GM23338 (cell line): ENCODE data around the gene HCRTR1. TPM values are rescaled to one million over a fixed set of nuclear protein-coding genes. Genes with fewer than 3 reads are reported as not detected.

Source experiments
- ATAC-seq: fragments of 200-7000 bp; cut with Tn5 transposase; 3 replicates; pipeline ENCODE4 v1.9.1; 2020
- DNase-seq: peaks from one replicate; pipeline ENCODE4 v3.0.0-alpha.2; 2015; ENCODE audit warnings: low spot score
- H2AFZ ChIP-seq: fragments of 200-600 bp; sonication (generic); 2 replicates; pipeline ENCODE4 v1.8.0; 2016; ENCODE audit warnings: antibody characterized with exemption, mild to moderate bottlenecking, moderate library complexity
- H3F3A ChIP-seq: fragments of 200-600 bp; sonication (generic); replicated peaks from 2 replicates; pipeline ENCODE4 v1.8.0; 2017; ENCODE audit warnings: antibody characterized with exemption, mixed run types, low read depth
- H3K27ac ChIP-seq: fragments of 200-600 bp; sonication (generic); 2 replicates; pipeline ENCODE4 v1.6.1; 2016; ENCODE audit warnings: low read depth
- H3K27me3 ChIP-seq: fragments of 200-600 bp; sonication (generic); 2 replicates; pipeline ENCODE4 v1.8.0; 2016; ENCODE audit warnings: mild to moderate bottlenecking, mixed run types, moderate library complexity; ENCODE audit not compliant: insufficient read depth
- H3K36me3 ChIP-seq: fragments of 200-600 bp; sonication (generic); 2 replicates; pipeline ENCODE4 v1.8.0; 2016; ENCODE audit warnings: mild to moderate bottlenecking; ENCODE audit not compliant: insufficient read depth
- H3K4me1 ChIP-seq: fragments of 200-600 bp; sonication (generic); 2 replicates; pipeline ENCODE4 v1.8.0; 2016; ENCODE audit warnings: mild to moderate bottlenecking, moderate library complexity; ENCODE audit not compliant: insufficient read depth
- H3K4me2 ChIP-seq: fragments of 200-600 bp; sonication (generic); 2 replicates; pipeline ENCODE4 v1.7.1; 2017; ENCODE audit warnings: mixed run types
- H3K4me3 ChIP-seq: fragments of 200-600 bp; sonication (generic); 2 replicates; pipeline ENCODE4 v1.6.1; 2016; ENCODE audit warnings: mixed run types
- H3K79me2 ChIP-seq: fragments of 200-600 bp; sonication (generic); replicated peaks from 2 replicates; pipeline ENCODE4 v1.8.0; 2017; ENCODE audit warnings: mild to moderate bottlenecking; ENCODE audit not compliant: insufficient read depth
- H3K9me2 ChIP-seq: fragments of 200-600 bp; sonication (generic); 2 replicates; pipeline ENCODE4 v1.8.0; 2017; ENCODE audit not compliant: insufficient read depth
- H4K20me1 ChIP-seq: fragments of 200-600 bp; sonication (generic); replicated peaks from 2 replicates; pipeline ENCODE4 v1.8.0; 2017; ENCODE audit warnings: mild to moderate bottlenecking; ENCODE audit not compliant: insufficient read depth
- H3K27ac Mint-ChIP-seq: 2 replicates; pipeline ENCODE4 v1.8.0; 2020; ENCODE audit warnings: inconsistent platforms, mild to moderate bottlenecking, moderate library complexity, mixed read lengths
- H3K27me3 Mint-ChIP-seq: 3 replicates; pipeline ENCODE4 v1.8.0; 2022; ENCODE audit warnings: low read depth, mild to moderate bottlenecking, moderate library complexity, mixed read lengths, inconsistent platforms; ENCODE audit not compliant: insufficient read depth, poor library complexity
- H3K36me3 Mint-ChIP-seq: 3 replicates; pipeline ENCODE4 v1.8.0; 2021; ENCODE audit warnings: low read depth, mild to moderate bottlenecking, inconsistent platforms, moderate library complexity, mixed read lengths
- H3K4me1 Mint-ChIP-seq: 3 replicates; pipeline ENCODE4 v1.8.0; 2020; ENCODE audit warnings: mild to moderate bottlenecking, inconsistent platforms, mixed read lengths
- H3K4me3 Mint-ChIP-seq: 3 replicates; pipeline ENCODE4 v1.8.0; 2021; ENCODE audit warnings: moderate library complexity, mild to moderate bottlenecking, inconsistent platforms, mixed read lengths
- H3K9me3 Mint-ChIP-seq: 3 replicates; pipeline ENCODE4 v1.8.0; 2020; ENCODE audit warnings: moderate library complexity, mild to moderate bottlenecking, inconsistent platforms, mixed read lengths
- CTCF ChIP-seq, 2 experiments: fragments of 200-600 bp in 1 of 2; sonication (generic) in 1 of 2; conservative IDR thresholded peaks; 2 replicates each; pipeline versions ENCODE4 v1.5.1 to v1.6.1; 2016 to 2017; ENCODE audit warnings: antibody characterized with exemption in 2 of 2, low read depth in 2 of 2, mild to moderate bottlenecking in 2 of 2, moderate library complexity in 1 of 2
- ETS1 ChIP-seq: IDR thresholded peaks from 2 replicates; pipeline ENCODE4 v1.6.1; 2016; ENCODE audit warnings: antibody characterized with exemption
- EZH2phosphoT487 ChIP-seq: fragments of 200-600 bp; sonication (generic); IDR thresholded peaks from one replicate; pipeline ENCODE4 v1.8.1; 2018; ENCODE audit warnings: antibody characterized with exemption; ENCODE audit not compliant: unreplicated experiment
- NANOG ChIP-seq: IDR thresholded peaks from 2 replicates; pipeline ENCODE4 v1.6.1; 2016; ENCODE audit warnings: antibody characterized with exemption, borderline replicate concordance
- POLR2AphosphoS5 ChIP-seq: IDR thresholded peaks from 2 replicates; pipeline ENCODE4 v1.6.1; 2016; ENCODE audit warnings: antibody characterized with exemption, low read depth
- REST ChIP-seq: IDR thresholded peaks from one replicate; pipeline ENCODE4 v1.6.1; 2018; ENCODE audit warnings: antibody characterized with exemption; ENCODE audit not compliant: unreplicated experiment
- STAT1 ChIP-seq: IDR thresholded peaks from one replicate; pipeline ENCODE4 v1.6.1; 2016; ENCODE audit warnings: antibody characterized with exemption; ENCODE audit not compliant: unreplicated experiment
- ZNF331 ChIP-seq: fragments of 250-450 bp; sonication (Bioruptor Pico); IDR thresholded peaks from 2 replicates; pipeline ENCODE4 v1.5.0; 2020; ENCODE audit warnings: low read depth, mild to moderate bottlenecking, moderate library complexity
- polyA plus RNA-seq: library from polyadenylated mRNA; unstranded; fragments of >200 nt; fragmentation: Nextera tagmentation; extraction: Ambion mirVana; gene quantifications from 2 replicates; pipeline ENCODE4 v1.2.1, GENCODE V29; 2016
- total RNA-seq: library from RNA; depleted of rRNA; stranded (reverse); fragments of >200 nt; shearing (Covaris generic); gene quantifications from 2 replicates; pipeline ENCODE4 v1.2.3, GENCODE V29; 2014

The HCRTR1 gene
- total and polyA plus RNA-seq, 2 experiments from 2014 or later: 0.15 to 1.0 TPM

GRCh38 chr1:31652891-31653499 is 35.5 kb downstream of the HCRTR1 start:
- H2AFZ ChIP-seq: no peak overlapping the region
- no peaks in the 10 kb centered on the region for H3K27me3 ChIP-seq
- Mint-ChIP-seq H3K27me3 (peaks cover 4% of the 10 kb centered on the region), H3K4me1 (no peaks in the 10 kb centered on the region; the same call in 2 of the 3 replicates), H3K4me3 (no peak overlapping the region), H3K9me3 (no peaks in the 10 kb centered on the region), H3K36me3 (no peaks in the 10 kb centered on the region), H3K27ac (no peak overlapping the region)
- no peaks in the 10 kb centered on the region for H3K4me1 ChIP-seq
- H3K4me2 ChIP-seq: no peak overlapping the region
- DNase-seq (no peak), ATAC-seq (no peak)
- no peak overlapping the region for H3K27ac ChIP-seq
- H3K36me3 ChIP-seq: no peaks in the 10 kb centered on the region
- H4K20me1 ChIP-seq: no peaks in the 10 kb centered on the region
- no peaks in the 10 kb centered on the region for H3F3A ChIP-seq
- H3K4me3 ChIP-seq: no peak overlapping the region
- TF ChIP-seq ETS1 (no peak), NANOG (no peak), CTCF (conservative IDR thresholded peaks at IDR 0.05; ENCODE audit: low read depth in 2 of 2) (no peak), REST (no peak), EZH2phosphoT487 (no peak)
- H3K79me2 ChIP-seq: no peaks in the 10 kb centered on the region
- no peaks in the 10 kb centered on the region for H3K9me2 ChIP-seq

GRCh38 chr1:31653717-31654473 is 36.4 kb downstream of the HCRTR1 start:
- no peaks in the 10 kb centered on the region for H3K9me3 Mint-ChIP-seq
- Histone ChIP-seq H3K79me2 (no peaks in the 10 kb centered on the region), H3K9me2 (no peaks in the 10 kb centered on the region), H4K20me1 (no peaks in the 10 kb centered on the region), H3K27ac (no peak overlapping the region), H3K27me3 (no peaks in the 10 kb centered on the region), H3K36me3 (no peaks in the 10 kb centered on the region), H3F3A (no peaks in the 10 kb centered on the region), H3K4me1 (no peaks in the 10 kb centered on the region), H2AFZ (no peak overlapping the region), H3K4me3 (no peak overlapping the region), H3K4me2 (no peak overlapping the region)
- ATAC-seq: no peak
- no peak overlapping the region for H3K4me3 Mint-ChIP-seq
- peaks cover 2% of the 10 kb centered on the region for H3K27me3 Mint-ChIP-seq
- H3K4me1 Mint-ChIP-seq: no peaks in the 10 kb centered on the region; the same call in 2 of the 3 replicates
- H3K27ac Mint-ChIP-seq: no peak overlapping the region
- DNase-seq: no peak
- no peaks in the 10 kb centered on the region for H3K36me3 Mint-ChIP-seq
- no peak for TF ChIP-seq POLR2AphosphoS5
- no peak for TF ChIP-seq NANOG
- no peak for TF ChIP-seq STAT1
- TF ChIP-seq EZH2phosphoT487: no peak
- no peak for TF ChIP-seq ETS1
- TF ChIP-seq ZNF331 (CRISPR knock-in tag): no peak
